Endothelial cell of umbilical vein (primary cell): ENCODE results near the gene GCAT. TPM values are rescaled to one million over a fixed set of nuclear protein-coding genes. Genes with fewer than 3 reads are reported as not detected.

Source experiments
- BruUV-seq: library from RNA; stranded (reverse); fragments of 400-500 nt; replicated peaks from 2 replicates; lab custom pipeline; 2021; lab: Mats Ljungman, UMichigan
- CTCF ChIA-PET: fragments of 300-600, 350-600 bp; sonication (Branson Sonifier 250); formaldehyde crosslinking; loops from one replicate; lab custom pipeline; 2021; ENCODE audit warnings: antibody characterized with exemption, inconsistent platforms; lab: Charles Lee
- POLR2A ChIA-PET: fragments of 300-600, 350-600 bp; sonication (Branson Sonifier 250); formaldehyde crosslinking; loops from one replicate; lab custom pipeline; 2021; ENCODE audit warnings: antibody characterized with exemption, inconsistent platforms; lab: Charles Lee
- DNase-seq: peaks from one replicate; pipeline ENCODE4 v3.0.0-alpha.2; 2011; ENCODE audit warnings: low read depth, low spot score
- FAIRE-seq: peaks from 2 replicates; lab custom pipeline; 2011; peaks lifted over from hg19 to GRCh38; lab: Jason Lieb, UNC
- H2AFZ ChIP-seq: 2 replicates; pipeline ENCODE4 v1.6.0; 2012; ENCODE audit warnings: low read depth, low read length, control low read depth, inconsistent platforms
- H3K27ac ChIP-seq: 2 replicates; pipeline ENCODE4 v1.5.1; 2011; ENCODE audit warnings: low read depth, mild to moderate bottlenecking, control low read depth, low read length, moderate library complexity; ENCODE audit not compliant: insufficient read depth
- H3K27me3 ChIP-seq, 2 experiments: 2 replicates each; pipeline versions ENCODE4 v1.6.0 to v1.6.1; 2011; ENCODE audit warnings: low read length in 2 of 2, mixed read lengths in 1 of 2; ENCODE audit not compliant: control insufficient read depth in 2 of 2, insufficient read depth in 2 of 2
- H3K36me3 ChIP-seq, 2 experiments: 2 replicates in 1 of 2; 3 replicates in 1 of 2; pipeline ENCODE4 v1.5.1; 2011; ENCODE audit warnings: low read length in 2 of 2, mild to moderate bottlenecking in 1 of 2, moderate library complexity in 1 of 2; ENCODE audit not compliant: control insufficient read depth in 2 of 2, insufficient read depth in 2 of 2; ENCODE audit errors: extremely low read depth in 1 of 2
- H3K4me1 ChIP-seq: 3 replicates; pipeline ENCODE4 v1.5.1; 2011; ENCODE audit warnings: mild to moderate bottlenecking, low read length; ENCODE audit not compliant: control insufficient read depth, insufficient read depth; ENCODE audit errors: extremely low read depth
- H3K4me2 ChIP-seq: 2 replicates; pipeline ENCODE4 v1.6.1; 2011; ENCODE audit warnings: low read length, control low read depth, mixed read lengths; ENCODE audit not compliant: insufficient read depth
- H3K4me3 ChIP-seq, 3 experiments: fragments of 200-600 bp in 1 of 3; sonication (generic), shearing (Covaris generic) in 1 of 3; replicated peaks in 1 of 3; 2 replicates each; pipeline ENCODE4 v1.5.1; 2011 to 2016; ENCODE audit warnings: control low read depth in 3 of 3, low read length in 3 of 3, mild to moderate bottlenecking in 2 of 3, inconsistent platforms in 1 of 3, low read depth in 1 of 3, moderate library complexity in 1 of 3; ENCODE audit not compliant: insufficient read depth in 1 of 3
- H3K79me2 ChIP-seq: 2 replicates; pipeline ENCODE4 v1.6.0; 2012; ENCODE audit warnings: low read length, inconsistent platforms; ENCODE audit not compliant: control insufficient read depth, insufficient read depth
- H3K9ac ChIP-seq: replicated peaks from 2 replicates; pipeline ENCODE3; 2011; ENCODE audit warnings: low read length, control low read depth; ENCODE audit not compliant: insufficient read depth; ENCODE audit errors: extremely low read depth
- H3K9me1 ChIP-seq: replicated peaks from 3 replicates; pipeline ENCODE4 v1.6.0; 2011; ENCODE audit warnings: mild to moderate bottlenecking, low read length; ENCODE audit not compliant: control insufficient read depth, insufficient read depth; ENCODE audit errors: extremely low read depth
- H3K9me3 ChIP-seq: replicated peaks from 2 replicates; pipeline ENCODE4 v1.5.1; 2012; ENCODE audit warnings: low read length, inconsistent platforms; ENCODE audit not compliant: control insufficient read depth, insufficient read depth
- H4K20me1 ChIP-seq: replicated peaks from 2 replicates; pipeline ENCODE3; 2011; ENCODE audit warnings: mild to moderate bottlenecking, low read length; ENCODE audit not compliant: control insufficient read depth, insufficient read depth; ENCODE audit errors: extremely low read depth
- EZH2 ChIP-seq: IDR thresholded peaks from 2 replicates; pipeline ENCODE4 v1.6.1; 2012; ENCODE audit warnings: borderline replicate concordance, low read depth, mild to moderate bottlenecking, moderate library complexity, low read length, inconsistent platforms; ENCODE audit not compliant: severe bottlenecking
- FOS ChIP-seq: IDR thresholded peaks from 2 replicates; pipeline ENCODE4 v1.6.1; 2011; ENCODE audit warnings: mild to moderate bottlenecking, low read length, moderate library complexity, borderline replicate concordance; ENCODE audit not compliant: insufficient read depth
- GATA2 ChIP-seq: IDR thresholded peaks from 2 replicates; pipeline ENCODE4 v1.7.0; 2011; ENCODE audit warnings: low read depth, mild to moderate bottlenecking, moderate library complexity, mixed read lengths, low read length; ENCODE audit not compliant: insufficient read length, insufficient read depth
- JUN ChIP-seq: IDR thresholded peaks from 2 replicates; pipeline ENCODE4 v1.6.1; 2011; ENCODE audit warnings: borderline replicate concordance, low read depth; ENCODE audit not compliant: insufficient read length, insufficient read depth
- MYC ChIP-seq: IDR thresholded peaks from one replicate; pipeline ENCODE4 v1.6.1; 2011; ENCODE audit warnings: mild to moderate bottlenecking, low read depth, low read length
- POLR2A ChIP-seq: IDR thresholded peaks from 2 replicates; pipeline ENCODE4 v1.6.1; 2012; ENCODE audit warnings: low read depth, mild to moderate bottlenecking, control low read depth, low read length
- POLR2AphosphoS5 ChIP-seq: IDR thresholded peaks from 2 replicates; pipeline ENCODE4 v1.6.1; 2012; ENCODE audit warnings: low read depth, mild to moderate bottlenecking, control low read depth, low read length, moderate library complexity; ENCODE audit not compliant: insufficient read depth
- dilution Hi-C: fragments of 300-500 bp; cut with MboI; formaldehyde crosslinking; loops from one replicate; pipeline ENCODE4 v1.15.0; 2019; ENCODE audit warnings: low sequenced_read_pairs; ENCODE audit not compliant: extremely low pct_ligation_motif_present
- intact Hi-C: fragments of 100-400 bp; cut with micrococcal nuclease; formaldehyde crosslinking; loops from one replicate; pipeline ENCODE4 v1.10.0; 2022
- polyA plus RNA-seq, 4 experiments: library from polyadenylated mRNA; depleted of rRNA in 3 of 4; stranded (reverse) in 3 of 4; unstranded in 1 of 4; fragments of >200 nt; gene quantifications; 2 replicates each; pipeline versions ENCODE4 v1.2.1 to v1.2.3, GENCODE V29; 2011 to 2012; ENCODE audit warnings: missing spikeins in 1 of 4
- total RNA-seq: library from RNA; stranded (reverse); gene quantifications from 2 replicates; pipeline ENCODE4 v1.2.3, GENCODE V29; 2021
- TF ChIP-seq, protein P1 (sequence below): IDR thresholded peaks from 2 replicates; pipeline ENCODE4 v1.6.1; 2011; ENCODE audit not compliant: insufficient read depth, insufficient read length
- TF ChIP-seq, protein P2 (sequence below), 2 donors: IDR thresholded peaks; 1 replicate in 1 of 2; 2 replicates in 1 of 2; pipeline ENCODE4 v1.5.1; 2011; ENCODE audit warnings: low read length in 2 of 2, mild to moderate bottlenecking in 2 of 2, moderate library complexity in 2 of 2, control low read depth in 1 of 2, inconsistent platforms in 1 of 2, low read depth in 1 of 2; ENCODE audit not compliant: insufficient read depth in 1 of 2; ENCODE audit errors: extremely low read depth in 1 of 2

GCAT gene
- total and polyA plus RNA-seq, 2 donors (not counting 3 experiments of a cell fraction or from before 2014, with no cell fraction given): 19.7 TPM

DNA sequence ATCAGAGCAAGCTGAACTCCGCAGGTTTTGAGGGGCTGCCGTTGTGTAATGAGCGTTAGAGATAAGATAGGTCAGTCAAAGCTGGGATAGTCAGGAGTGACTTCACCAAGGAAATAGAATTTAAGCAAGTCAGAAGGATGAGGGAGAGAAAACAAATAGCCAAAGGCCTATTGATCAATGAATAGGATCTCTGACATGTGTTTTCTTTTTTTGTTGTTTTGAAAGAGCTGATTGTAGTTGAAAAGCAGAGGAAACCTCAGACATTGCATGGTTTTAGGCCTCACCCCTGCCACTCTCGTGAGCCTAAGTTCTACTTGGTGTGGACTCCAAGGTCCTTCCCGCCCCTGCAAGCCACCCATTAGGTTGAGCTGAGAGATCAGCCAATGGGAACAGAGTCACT lies 44.7 kb downstream of the GCAT start:
- no TSS peak for BruUV-seq
- peaks cover 17% of the 10 kb centered on the region for H3K4me1 ChIP-seq
- POLR2A ChIA-PET: no interaction called here
- no peaks in the 10 kb centered on the region for H3K9me1 ChIP-seq
- CTCF ChIA-PET: interaction anchor here (0.9 to 5.0 kb wide), 2 partner anchors 12 to 35 kb away, joined by 5 to 35 read pairs; no protein-coding TSS in a partner anchor
- H3K79me2 ChIP-seq: peaks cover 65% of the 10 kb centered on the region
- H3K4me3 ChIP-seq: no peak overlapping the region
- no peak for TF ChIP-seq POLR2A
- no peak for TF ChIP-seq EZH2
- no peak for TF ChIP-seq POLR2AphosphoS5
- no peak for TF ChIP-seq GATA2
- TF ChIP-seq, protein P1, sequence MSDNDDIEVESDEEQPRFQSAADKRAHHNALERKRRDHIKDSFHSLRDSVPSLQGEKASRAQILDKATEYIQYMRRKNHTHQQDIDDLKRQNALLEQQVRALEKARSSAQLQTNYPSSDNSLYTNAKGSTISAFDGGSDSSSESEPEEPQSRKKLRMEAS: no peak
- no peak for TF ChIP-seq FOS
- no peak for TF ChIP-seq MYC
- TF ChIP-seq, protein P2, sequence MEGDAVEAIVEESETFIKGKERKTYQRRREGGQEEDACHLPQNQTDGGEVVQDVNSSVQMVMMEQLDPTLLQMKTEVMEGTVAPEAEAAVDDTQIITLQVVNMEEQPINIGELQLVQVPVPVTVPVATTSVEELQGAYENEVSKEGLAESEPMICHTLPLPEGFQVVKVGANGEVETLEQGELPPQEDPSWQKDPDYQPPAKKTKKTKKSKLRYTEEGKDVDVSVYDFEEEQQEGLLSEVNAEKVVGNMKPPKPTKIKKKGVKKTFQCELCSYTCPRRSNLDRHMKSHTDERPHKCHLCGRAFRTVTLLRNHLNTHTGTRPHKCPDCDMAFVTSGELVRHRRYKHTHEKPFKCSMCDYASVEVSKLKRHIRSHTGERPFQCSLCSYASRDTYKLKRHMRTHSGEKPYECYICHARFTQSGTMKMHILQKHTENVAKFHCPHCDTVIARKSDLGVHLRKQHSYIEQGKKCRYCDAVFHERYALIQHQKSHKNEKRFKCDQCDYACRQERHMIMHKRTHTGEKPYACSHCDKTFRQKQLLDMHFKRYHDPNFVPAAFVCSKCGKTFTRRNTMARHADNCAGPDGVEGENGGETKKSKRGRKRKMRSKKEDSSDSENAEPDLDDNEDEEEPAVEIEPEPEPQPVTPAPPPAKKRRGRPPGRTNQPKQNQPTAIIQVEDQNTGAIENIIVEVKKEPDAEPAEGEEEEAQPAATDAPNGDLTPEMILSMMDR (IDR thresholded peaks at IDR 0.05; ENCODE audit: extremely low read depth in 1 of 2, insufficient read depth in 1 of 2, low read depth in 1 of 2, low read length in 2 of 2): no peak
- no peak for TF ChIP-seq JUN
- intact Hi-C loops: no loop called here
- no peaks in the 10 kb centered on the region for H3K9me3 ChIP-seq
- no peak overlapping the region for H3K4me2 ChIP-seq
- no peak overlapping the region for H3K9ac ChIP-seq
- peaks cover 7% of the 10 kb centered on the region for H4K20me1 ChIP-seq
- no peak overlapping the region for H3K27ac ChIP-seq
- peaks cover 21 to 29% of the 10 kb centered on the region in 2 experiments for H3K36me3 ChIP-seq
- no peak for FAIRE-seq
- H2AFZ ChIP-seq: no peak overlapping the region
- no peak for DNase-seq
- H3K27me3 ChIP-seq: no peaks in the 10 kb centered on the region
- dilution Hi-C loops: no loop called here
